ENCODE measurements around the gene LARP4B.

LARP4B gene
- total RNA-seq, result 97.5 to 256 (median 138) reads per million in 17 experiments

DNA sequence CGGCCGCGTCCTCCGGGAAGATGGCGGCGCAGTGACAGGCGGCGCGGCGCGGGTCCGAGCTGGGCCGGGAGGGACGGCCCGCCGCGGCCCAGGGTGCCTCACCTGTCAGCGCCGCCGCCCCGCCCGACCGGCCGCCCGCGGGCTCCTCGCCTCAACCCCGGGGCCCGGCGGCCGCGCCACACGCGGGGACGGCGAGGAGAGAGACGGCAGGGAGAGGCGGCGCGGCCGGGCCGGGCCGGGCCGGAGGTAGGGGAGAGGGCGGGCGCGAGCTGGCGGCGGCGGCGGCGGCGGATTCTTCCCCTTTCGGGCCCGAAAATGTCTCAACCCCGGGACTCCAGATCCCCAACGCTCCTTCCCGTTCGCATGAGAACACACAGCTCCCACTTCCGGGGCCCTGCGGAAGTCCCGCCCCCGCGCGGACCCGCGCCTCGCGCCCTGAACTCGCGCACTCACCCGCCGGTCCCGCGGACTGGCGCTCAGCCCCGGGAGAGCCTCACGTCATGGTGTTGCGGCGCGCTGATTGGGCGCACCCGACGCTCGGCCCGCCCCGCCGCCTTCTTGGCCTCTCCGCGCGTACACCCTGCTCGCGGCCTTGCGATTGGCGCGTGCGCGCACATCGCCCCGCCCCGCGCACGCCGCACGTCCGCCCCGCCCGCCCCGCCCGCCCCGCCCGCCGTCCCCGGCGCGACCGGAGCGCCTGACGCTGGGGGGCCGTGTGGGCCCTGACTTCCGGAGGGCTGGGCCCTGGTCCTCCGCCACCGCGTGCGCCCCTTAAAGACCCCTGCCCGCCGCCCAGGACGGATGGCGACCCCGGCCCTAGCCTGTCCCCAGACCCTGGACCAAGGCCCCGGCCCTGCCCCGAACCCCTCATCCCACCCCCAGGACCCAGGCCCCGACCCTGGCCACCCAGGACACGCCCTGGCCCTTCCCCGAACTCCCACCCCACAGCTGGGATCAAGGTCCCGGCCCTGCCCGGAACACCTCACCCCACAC lies at the start of gene LARP4B:
TSS of gene LARP4B (minus strand) at position 380 of the 993 bp plus-strand sequence. CDS start 45,984 bp downstream, outside the sequence.
- peak; percentile 99 to 100 (median 100) for DNase-seq

DNA sequence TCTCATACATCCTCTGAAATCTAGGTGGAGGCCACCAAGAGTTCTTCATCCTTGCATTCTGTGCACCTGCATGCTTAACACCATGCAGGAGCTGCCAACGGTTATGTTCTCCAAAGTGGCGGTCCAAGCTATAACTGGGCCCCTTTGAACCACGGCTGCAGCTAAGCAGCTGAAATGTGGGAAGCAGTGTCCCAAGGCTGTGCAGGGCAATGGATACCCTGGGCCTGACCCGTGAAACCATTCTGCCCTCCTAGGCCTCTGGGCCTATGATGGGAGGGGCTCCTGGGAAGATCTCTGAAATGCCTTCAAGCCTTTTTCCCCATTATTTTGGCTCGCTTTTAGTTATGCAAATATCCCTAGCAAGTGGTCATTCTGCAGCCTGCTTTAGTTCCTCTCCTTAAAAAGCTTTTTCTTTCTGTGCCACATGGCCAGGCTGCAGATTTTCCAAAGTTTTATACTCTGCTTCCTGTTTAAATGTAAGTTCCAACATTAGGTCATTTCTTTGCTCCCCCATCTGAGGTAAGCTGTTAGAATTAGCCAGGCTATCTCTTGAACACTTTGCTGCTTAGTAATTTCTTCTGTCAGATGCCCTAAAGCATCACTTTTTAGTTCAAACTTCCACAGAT lies 49.1 kb upstream of the LARP4B start:
- no peak for DNase-seq

DNA sequence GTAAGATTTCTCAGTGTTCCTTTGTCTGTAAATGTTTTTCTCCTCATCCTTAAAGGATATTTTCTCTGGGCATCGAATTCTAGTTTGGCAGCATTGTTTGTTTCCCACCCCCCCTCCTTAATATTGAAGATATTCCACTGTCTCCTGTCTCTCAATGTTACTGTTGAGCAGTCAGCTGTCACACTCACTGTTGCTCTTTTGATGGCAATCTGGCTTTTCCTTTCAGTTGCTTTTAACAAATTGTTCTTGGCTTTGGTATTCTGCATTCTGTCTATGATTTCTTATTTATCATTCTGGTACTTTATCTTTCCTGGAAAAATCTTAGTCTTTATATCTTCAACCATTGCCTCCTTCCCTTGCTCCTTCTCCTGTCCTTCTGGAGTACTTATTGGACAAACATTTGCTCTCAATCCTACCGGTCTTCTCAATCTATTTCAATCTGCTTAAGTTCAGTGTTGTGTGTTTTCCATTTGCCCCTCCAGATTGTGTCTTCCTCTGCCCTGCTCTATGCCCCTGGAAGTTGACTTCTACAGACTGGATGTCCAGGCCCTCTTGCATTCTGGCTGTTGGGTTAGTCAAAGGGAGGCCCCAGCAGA lies 47.4 kb upstream of the LARP4B start:
- DNase-seq, result no peak

DNA sequence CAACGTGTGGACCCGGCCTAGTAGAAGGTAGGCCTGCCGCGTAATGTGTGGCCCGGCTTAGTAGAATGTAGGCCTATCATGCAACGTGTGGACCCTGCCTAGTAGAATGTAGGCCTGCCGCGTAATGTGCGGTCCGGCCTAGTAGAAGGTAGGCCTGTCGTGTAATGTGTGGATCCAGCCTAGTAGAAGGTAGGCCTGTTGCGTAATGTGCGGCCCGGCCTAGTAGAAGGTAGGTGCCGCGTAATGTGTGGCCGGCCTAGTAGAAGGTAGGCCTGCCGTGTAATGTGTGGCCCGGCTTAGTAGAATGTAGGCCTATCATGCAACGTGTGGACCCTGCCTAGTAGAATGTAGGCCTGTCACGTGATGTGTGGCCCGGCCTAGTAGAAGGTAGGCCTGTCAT lies 44.8 kb upstream of the LARP4B start:
- DNase-seq, result no peak

DNA sequence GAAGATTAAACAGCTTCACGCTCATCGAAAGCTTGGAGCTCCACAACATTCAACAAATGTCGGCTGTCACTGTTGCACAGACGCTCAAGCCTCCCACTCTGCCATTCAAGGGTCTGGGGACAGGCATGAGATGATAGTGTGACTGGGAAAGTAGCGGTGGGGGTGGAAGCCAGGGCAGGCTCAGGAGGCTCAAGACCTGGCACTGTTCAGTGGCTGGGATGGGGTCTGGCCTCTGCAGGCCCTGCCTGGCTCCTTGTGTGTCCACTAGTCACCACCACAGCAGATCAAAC lies 43.2 kb upstream of the LARP4B start:
- no peak for DNase-seq

DNA sequence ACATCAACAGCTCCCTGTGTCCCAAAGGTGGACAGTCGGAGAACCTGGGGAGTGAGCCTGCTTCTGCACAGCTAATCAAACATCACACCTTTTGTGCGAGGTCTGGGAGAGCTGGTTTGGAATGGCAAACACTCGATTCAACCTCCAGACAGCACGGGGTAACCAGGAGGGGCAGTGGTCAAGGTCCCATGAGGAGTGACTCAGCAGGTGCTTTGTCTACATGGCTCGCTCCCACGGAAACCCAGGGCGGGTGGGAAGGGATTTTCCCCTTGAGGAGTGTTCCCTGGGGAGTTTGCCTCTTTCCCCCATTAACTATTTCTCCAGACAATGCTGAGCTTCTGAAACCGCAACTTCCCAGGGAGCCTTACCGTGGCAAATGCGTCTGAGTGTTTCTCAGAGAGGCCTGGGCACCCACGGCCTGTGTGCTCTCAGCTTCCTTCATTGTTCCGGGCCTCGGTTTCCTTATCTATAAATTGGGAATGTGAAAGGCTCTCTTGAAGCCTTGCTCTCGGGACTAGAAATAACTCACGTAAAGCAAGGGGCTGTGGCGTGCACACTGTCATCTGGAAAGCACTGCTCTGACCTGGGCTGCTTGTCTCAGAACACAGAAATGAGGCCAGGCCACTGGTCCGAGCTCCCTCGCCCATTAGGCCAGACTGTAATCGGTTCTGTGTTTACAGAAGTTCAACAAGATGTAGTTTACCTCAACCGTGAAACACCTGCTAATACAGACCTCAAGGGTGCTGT lies 42.7 kb upstream of the LARP4B start:
- peak in 3 of 4 experiments; percentile 10 to 43 (median 13) for DNase-seq

DNA sequence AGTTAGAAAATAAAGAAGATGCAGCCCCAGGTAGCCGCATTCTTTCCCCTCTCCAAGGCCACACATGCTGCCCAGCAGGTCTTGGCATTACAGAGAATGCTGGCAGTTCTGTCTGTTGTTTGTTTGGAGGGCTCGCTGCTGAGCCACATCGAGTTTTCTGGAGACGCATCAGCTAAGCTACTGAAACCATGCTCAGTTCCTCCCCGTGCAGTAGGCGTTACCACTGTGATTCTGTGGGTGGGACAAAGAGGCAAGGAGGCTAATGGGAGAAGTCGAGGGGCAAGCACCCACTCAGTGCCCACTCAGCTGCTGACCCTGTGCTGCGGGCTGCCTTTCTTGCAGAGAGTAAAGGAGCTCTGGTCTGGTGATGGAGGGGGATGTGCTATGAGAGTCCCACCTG lies 41.3 kb upstream of the LARP4B start:
- no peak for DNase-seq

DNA sequence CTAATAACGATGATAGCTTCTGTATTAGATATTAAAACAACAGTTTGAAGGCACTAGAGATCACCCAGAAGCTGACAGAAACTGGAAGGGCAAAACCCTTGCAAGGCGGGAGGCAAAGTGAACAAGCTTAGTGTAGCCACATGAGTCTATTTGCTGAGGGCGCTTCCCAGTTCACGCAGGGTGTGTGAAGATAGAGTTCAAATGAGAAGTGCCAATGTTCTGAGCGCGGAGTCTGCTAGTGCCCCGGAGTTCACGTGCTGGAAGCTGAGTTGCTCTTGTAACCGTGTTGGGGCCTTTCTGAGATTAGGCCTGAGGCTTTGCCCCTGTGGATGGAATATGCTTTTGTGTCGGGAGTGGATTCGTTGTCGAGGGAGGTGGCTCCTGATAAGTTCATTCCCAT lies 40.1 kb upstream of the LARP4B start:
- DNase-seq, result peak in 2 of 4 experiments; percentile 10 to 31

DNA sequence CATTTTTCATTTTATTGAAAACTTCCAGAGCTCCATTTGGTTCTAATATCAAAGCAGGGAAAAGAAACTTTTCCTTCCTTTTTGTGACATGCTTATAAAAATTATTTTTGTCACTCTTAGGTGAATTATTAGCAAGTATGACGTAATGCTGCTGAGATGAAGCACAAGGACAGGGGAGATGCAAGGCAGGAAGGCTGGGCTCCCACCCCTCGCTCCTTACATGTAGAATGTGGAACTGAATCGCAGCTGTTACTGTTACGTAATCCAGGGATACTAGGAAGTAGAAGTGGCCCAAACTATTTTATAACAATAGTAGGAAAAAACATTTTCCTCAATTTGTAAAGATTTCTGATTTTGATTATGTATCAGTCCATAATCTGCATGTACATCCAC lies 39.6 kb upstream of the LARP4B start:
- peak; percentile 72 to 86 (median 82) for DNase-seq

DNA sequence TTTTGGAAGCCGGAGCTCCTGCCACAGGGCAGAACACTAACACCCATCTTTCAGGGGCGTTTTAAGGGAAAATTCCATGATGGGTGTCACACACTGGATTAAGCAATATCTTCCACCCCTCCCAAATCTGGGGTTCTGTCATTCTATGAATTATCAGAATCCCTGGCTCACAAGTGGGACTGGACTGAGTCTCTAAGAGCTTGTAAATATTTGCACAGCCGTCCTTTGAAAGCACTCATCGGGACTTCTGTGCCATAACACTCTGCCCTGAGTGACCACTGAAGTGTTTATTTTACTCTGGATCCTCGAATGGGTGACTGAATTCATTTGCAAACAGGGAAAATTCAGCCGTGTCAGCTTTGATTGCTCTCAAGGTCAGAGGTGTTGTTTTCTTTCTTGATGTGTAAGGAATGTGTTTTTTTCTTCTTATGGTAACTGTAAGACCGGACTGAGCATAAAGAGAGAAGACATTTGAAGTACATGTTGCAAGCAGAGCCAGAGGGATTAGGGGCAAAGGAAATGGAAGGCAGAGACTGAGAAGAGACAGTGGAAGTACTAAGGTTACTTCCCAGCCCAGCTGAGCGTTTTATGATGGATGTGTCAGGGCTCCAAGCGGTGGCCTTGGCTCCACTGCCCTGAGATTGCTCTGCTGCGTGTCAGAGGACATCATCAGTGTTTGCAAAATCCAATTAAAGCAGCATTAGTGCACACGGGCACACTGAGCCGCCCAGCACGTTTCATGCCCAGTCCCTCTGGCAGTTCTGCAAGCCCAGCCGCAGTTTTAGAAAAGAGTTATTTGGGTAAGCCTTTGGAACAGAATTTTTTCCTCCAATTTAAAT lies 39.0 kb upstream of the LARP4B start:
- DNase-seq, result peak in 1 of 4 experiments; percentile 10

DNA sequence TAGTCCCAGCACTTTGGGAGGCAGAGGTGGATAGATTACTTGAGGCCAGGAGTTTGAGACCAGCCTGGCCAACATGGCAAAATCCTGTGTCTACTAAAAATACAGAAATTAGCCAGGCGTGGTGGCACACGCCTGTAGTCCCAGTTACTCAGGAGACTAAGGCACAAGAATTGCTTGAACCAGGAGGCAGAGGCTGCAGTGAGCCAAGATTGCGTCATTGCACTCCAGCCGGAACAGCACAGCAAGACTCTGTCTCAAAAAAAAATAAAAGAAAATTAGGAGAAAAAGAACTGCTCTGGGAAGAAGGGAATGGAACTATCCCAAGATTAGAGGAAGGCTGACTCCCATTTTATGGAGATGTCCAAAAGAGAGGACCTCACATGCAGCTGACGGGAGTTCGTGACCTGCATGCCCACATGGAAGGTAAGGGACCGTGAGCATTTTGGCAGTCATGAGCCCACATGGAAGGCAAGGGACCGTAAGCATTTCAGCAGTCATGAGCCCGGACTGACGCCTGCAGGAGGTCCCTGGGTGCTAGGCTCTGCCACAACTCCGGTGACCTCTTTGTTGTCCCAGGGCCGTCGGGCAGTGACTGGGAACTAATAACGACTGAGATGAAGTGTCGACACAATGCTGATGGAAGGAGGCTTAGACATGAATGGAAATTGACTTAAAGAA lies 38.1 kb upstream of the LARP4B start:
- no peak for DNase-seq

DNA sequence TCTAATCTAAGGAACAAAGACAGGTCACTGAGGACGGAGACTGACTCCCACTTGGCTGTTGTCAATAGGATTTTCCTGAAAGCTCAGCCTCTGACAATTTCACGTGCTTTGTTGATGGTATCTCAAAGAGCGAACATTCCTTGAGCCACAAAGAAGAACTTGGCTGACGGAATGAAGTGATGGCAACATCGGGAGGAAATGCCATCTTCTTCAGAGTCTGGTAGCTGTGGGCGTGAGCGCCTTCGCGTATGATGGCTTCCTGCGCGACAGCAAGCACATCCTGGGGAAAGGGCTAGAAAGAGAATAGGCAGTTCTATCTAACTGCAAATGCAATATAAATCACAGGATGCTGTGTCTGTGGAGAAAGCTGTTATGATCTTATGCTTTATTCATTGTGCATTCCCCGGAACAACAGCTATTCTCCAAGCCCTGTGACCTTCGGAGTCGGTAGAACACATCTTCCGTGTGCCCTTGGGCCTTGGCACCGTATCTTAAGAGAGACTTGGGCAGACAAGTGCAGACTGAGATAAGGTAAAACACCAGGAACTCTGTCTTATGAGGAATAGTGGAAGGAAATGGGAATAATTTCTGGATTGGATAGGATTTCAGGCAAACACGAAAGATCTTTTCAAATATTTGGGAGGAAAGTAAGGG lies 37.2 kb upstream of the LARP4B start:
- DNase-seq, result no peak

DNA sequence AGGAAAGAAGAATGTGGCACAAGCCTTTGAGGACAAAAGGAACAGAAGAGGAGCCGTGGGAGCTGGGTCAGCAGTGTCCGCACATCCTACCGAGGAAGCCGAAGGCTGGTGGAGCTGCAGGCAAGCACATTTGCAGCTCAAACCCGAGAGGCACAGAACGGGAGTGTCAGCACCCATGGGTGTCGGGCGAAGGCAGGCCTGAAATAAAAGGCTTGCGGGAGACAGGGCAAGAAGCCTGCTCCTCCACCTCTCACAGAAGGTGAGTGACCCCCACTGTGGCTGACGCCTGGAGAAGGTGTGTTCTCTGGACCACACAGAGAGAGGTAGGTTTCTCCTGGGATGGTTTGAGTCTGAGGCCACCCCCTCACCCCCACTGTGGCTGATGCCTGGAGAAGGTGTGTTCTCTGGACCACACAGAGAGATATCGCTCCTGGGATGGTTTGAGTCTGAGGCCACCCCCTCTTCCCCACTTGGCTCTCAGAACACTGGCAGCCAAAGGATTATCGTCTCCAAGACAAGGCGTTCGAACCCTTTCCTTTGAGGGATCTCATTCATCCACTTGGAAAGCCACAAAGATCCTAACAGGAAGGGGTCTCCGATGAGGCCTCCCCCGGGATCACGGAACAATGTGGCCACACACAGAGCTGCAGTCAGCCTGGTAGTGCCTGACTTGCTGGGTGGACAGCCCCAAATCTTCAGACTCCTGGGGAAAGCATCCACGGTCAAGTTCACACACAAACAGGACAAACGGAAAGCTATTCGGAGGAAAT lies 35.1 kb upstream of the LARP4B start:
- DNase-seq, result no peak

DNA sequence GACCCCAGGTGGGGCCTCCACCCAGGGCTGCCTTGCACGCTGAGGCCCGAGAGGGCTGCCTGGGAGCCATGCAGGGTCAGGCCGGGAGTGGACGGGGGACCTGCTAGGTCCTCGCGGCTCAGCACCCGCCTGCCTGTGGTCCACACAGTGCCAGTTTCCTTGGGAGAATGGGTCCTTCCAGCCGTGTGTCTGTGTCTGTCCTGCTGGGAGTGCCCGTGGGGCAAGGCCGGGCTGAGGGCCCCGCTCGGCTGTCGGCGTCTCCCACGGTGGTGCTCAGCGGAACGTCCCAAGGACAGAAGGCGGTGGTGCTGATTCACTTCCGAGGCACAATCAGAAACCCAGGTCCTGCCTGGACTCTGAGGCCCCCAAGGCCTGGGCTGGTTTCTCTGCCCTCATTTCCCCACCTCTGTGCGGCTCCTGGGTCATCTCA lies 33.5 kb upstream of the LARP4B start:
- DNase-seq, result no peak

DNA sequence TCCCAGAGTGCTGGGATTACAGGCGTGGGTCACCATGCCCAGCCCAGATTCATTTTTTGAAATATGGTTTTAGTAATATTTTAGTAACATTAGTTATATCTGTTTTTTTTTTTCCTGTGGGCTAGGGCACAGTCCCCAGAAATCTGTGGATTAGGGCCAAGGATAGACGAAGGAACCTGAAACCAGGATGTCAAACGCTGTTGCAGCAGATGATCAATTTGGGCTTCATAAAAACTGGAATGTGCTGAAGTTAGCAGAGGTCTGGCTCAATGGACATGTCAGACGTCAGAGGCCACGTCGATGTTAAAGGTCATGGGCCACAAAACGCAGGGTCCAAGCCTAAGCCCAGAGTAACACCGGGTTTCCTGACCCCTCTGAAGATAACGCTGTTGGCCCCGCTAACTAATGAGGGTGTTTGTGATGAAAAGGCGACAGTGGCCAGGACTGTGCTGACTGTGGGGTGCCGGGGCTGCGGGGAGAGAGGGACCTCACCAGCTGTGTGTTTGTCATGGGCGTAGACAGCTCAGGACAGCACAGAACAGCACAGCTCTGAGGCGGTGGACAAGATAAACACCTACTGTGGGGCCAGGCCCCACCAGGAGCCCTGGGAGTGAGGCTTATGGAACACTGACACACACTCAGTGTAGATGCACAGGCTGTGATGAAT lies 32.9 kb upstream of the LARP4B start:
- no peak for DNase-seq

DNA sequence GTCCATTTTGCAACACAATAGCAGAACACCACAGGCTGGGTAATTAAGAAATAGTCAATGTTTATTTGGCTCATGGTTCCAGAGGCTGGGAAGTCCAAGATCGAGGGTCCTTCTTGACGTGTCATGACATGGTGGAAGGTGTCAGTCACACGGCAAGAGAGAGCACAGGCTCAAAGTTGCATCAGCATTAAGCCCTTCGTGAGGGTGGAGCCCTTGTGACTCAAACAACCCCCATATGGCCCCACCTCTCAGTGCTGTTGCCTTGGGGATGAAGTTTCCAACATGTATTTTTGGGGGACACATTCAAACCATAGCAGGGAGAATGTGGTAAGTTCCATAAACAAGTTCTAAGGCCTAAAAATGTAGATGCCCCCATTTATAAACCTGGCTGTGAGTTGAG lies 32.1 kb upstream of the LARP4B start:
- no peak for DNase-seq

DNA sequence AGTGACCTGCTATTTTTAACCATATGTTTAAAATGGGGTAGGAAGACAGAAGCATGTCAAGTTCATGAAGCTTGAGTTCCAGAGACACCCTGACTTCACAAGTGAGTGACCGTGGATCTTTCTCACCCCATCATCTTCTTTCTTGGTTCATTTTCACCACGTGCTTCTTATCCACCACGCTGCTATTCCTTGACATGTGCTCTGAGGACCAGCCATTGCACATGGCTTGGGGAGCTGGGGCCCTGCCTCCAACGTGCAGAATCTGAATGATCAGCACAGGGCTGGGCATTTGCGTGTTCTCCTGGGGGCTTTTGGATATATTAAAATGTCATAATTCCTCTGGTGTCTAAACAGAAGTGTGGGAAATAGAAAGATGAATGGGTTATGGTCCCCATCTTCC lies 31.7 kb upstream of the LARP4B start:
- DNase-seq, result no peak

DNA sequence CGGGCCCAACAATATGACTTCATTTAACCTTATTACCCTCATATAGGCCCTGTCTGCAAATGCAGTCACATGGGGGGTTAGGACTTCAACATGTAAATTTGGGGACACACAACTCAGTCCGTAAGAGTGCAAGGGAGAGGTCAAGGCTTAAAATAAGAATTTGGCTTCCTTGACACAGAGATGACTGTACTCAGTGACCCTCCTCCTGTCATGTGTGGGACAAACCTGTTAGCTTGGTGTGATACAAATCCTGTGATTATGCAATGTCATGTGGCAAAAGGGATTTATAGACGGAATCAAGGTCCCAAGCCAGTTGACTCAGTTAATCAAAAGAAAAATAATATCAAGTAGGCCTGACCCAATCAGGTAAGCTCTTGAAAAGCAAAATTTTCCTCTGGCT lies 30.8 kb upstream of the LARP4B start:
- no peak for DNase-seq

DNA sequence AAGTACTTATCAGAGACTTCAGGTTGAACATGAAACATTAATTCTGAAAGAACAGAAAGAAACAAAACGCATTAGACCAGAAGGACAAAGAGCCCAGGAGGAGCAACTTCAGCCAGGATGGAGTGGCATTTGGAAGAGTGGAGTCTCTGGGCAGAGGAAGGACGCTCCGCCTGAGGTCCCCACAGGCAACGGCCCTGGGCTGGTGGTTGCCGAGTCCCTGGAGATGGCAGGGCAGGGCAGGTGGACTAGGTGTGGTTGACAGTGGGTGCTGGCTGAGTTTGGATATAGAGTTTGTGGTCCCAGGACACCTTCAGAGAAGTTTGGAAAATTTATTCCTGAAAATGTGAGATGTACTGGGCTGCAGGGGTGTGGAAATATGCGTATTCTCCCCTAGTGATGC lies 27.4 kb upstream of the LARP4B start:
- DNase-seq, result no peak
